GOT3 (cell line): ENCODE measurements around the gene TRIM51.
"Not testable (repeated sequence)": the region's sequence is repeated elsewhere in the genome, so short reads cannot be mapped to it uniquely, and the experiment has no call there.

Experiments used
- DNase-seq: peaks from one replicate; lab custom pipeline; 2025; ENCODE audit warnings: mixed read lengths; lab: John Stamatoyannopoulos, UW

The TRIM51 gene, protein sequence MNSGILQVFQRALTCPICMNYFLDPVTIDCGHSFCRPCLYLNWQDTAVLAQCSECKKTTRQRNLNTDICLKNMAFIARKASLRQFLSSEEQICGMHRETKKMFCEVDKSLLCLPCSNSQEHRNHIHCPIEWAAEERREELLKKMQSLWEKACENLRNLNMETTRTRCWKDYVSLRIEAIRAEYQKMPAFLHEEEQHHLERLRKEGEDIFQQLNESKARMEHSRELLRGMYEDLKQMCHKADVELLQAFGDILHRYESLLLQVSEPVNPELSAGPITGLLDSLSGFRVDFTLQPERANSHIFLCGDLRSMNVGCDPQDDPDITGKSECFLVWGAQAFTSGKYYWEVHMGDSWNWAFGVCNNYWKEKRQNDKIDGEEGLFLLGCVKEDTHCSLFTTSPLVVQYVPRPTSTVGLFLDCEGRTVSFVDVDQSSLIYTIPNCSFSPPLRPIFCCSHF

DNA sequence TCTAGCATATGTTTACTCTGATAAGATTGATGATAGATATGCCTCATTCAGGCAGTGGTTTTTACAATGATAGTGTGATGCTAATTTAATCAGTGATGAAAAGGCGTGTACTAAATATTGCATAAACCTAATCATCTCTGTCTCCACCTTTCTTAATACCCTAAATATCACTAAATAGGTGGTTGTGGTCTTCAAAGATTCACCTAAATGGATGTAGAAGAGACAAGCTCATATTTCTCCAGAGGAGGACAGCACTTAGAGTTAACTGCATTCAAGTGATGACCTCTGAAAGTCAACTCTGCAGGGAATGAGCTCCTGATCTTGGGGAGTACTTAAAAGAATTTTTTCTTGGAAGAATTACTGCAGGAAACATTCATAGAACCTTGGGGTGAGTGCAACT lies at the start of gene TRIM51:
Gene TRIM51, plus strand, starts transcription at position 301 of the 400 bp plus-strand sequence. CDS start 2,132 bp downstream, outside the sequence.
- not testable (repeated sequence) for DNase-seq

DNA sequence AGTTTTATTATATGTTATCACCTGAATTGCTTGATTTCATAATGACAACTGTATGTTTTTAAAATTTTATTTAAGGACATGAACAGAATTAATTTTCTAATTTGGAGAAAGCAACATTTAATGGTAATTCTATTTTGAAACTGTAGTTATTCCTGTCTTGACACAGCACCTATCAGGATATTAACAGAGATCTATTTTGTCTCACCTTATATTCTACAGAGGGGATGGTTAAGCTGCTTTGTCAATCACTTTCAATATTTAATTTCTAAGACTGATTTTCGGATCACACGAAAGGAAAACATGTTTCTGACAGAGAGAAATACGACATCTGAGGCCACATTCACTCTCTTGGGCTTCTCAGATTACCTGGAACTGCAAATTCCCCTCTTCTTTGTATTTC lies 44.6 kb upstream of the TRIM51 start, which contains the start of gene OR5D16:
Gene OR5D16, plus strand, starts transcription at position 301 of the 400 bp plus-strand sequence. Its CDS starts 0 bp downstream, at position 301.
- no peak for DNase-seq

DNA sequence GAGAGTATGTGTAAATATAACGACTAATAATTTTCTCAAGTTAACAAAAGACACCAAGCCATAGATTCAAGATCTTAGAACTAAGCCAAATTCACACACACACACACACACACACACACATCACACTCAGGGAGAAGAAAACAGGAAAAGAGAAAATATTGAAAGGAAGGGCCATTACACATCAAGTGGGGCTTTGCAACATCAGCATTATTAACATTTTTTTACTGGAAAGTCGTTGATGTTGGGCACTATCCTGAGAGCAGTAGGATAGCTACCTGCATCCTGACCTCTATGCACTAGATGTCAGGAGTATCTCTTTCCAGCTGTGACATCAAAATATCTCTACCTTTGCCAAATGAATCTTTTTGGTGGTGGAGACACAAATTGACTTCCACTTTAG lies 35.6 kb upstream of the TRIM51 start:
- DNase-seq = no peak

DNA sequence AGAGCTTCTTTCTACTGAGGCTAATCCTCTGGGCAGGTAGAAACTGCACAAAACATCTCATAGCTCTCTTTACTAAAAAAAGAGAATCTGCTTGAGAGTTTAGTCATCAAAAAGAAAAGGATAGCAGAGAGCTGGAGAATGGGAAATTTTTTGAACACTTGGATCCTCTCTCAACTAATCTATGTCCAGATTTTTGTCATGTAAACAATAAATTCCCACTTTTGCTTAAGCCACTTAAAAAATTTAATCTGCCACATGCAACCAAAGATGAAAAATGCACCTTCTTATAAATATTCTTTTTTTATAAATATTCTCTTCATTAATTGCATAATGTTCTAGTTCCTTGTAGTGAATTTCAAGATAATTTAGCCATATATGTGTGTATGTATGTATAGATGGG lies 34.1 kb upstream of the TRIM51 start:
- no peak for DNase-seq

DNA sequence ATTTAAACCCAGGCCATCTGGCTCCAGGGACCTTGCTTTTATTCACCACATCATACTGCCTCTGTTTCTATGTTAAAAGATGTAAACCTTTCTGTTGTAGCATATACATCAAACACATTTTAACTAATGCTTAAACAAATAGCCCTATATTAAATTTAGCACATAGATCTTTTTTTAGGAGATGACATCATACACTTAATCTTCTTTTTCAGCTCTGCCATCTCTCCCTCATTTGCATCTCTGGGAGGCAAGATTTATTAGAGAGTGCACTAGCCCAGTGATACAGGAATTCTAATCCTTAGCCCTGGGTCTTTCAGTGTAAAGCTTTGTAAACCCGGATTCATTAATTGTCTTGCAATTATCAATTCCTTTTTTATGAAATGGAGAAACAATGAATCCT lies 31.0 kb upstream of the TRIM51 start:
- DNase-seq = no peak

DNA sequence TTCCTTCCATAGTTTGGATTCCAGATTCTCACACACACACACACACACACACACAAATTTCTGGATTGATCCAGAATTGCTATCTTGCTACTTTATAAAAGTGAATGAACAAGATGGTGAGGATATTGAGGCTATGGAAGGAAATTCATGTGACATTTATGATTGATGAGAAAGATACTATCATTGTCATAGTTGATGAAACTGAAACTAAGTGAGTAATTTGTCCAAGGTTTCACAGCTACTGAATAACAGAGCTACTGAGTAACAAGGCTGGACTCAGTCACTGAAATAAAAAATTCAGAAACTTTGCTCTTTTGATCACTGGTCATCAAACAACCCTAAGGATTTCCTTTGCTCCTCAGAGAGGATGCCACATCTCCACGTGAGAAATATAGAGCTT lies 28.4 kb upstream of the TRIM51 start:
- no peak for DNase-seq

DNA sequence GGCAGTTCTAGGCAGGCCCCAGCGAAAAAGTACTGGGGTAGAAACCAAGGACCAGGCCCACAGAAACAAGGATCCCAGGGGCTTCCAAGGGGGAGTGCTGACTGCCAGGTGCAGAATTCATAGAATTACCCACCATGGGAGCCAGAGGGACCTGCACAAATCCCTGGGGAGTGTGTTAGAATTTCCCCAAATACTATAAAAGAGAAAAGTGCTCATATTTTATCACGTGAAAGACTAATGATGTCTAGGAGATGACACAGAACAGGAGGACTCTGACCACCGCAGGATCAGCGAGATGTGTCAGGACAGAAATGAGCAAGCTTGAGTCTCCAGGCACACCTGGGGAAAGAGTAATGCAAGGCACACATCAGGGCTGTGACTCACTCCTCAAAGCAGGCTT lies 15.7 kb upstream of the TRIM51 start:
- DNase-seq = not testable (repeated sequence)

DNA sequence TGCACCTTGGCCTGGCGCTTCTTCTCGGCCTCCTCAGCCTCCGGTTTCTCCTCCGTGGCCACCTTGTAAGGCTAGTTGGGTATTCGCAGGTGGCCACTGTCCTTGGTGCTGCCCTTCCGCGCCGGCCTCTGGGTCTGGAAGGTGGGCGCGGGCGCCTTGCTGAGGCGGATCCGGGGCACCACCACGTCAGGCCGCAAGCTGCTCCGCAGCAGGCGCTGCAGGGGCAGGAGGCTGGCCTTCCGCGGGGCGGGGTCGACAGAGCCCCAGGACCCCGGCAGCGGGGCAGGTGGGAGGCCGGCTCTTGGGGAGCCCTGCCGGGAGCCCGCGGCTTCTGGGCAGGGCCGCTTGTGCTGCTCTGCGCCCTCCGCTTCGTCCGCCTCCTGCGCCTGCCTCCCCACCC lies 10.4 kb upstream of the TRIM51 start:
- DNase-seq = not testable (repeated sequence)

DNA sequence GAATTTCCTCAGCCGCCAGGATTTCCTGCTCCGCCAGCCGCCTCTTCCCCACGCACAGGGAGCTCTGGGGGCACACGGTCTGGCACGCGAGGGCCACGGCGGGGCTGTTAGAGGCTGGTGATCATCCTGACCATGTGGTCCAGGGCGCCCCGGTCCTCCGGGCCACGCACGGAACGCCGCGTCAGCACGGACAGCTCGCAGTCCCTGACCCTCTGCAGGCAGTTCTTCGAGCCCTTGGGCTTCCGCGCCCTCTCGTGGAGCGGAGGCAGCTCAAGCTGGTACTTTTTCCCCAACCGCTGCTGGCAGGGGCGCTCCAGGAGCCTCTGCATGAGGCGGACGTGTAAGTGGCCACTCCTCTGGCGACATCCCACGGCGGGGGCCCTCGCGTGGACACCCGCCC lies 10.0 kb upstream of the TRIM51 start:
- not testable (repeated sequence) for DNase-seq

DNA sequence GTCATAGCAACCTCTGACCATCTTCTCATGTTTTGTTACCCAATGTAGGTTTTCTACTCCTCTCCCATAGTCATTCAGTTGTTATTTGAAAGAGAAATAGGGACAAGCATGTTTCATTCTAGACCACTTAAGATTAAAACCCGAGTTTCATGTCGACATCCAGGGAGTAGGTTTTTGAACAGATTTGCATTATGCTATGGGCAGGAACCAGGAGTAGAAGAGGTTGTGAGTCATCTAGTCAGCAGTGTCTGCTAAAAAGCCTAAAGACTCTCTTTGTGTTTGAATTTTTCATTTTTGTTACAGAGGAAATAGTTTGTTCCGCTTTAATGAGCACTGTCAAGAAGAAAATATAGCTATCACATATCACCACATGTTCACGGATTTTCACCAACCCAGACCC lies 1.9 kb downstream of the TRIM51 start:
- DNase-seq = not testable (repeated sequence)

DNA sequence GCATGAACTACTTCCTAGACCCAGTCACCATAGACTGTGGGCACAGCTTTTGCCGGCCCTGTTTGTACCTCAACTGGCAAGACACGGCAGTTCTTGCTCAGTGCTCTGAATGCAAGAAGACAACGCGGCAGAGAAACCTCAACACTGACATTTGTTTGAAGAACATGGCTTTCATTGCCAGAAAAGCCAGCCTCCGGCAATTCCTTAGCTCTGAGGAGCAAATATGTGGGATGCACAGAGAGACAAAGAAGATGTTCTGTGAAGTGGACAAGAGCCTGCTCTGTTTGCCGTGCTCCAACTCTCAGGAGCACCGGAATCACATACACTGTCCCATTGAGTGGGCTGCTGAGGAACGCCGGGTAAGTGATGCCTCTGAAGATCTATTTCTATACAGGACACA lies 2.4 kb downstream of the TRIM51 start:
- DNase-seq = not testable (repeated sequence)

DNA sequence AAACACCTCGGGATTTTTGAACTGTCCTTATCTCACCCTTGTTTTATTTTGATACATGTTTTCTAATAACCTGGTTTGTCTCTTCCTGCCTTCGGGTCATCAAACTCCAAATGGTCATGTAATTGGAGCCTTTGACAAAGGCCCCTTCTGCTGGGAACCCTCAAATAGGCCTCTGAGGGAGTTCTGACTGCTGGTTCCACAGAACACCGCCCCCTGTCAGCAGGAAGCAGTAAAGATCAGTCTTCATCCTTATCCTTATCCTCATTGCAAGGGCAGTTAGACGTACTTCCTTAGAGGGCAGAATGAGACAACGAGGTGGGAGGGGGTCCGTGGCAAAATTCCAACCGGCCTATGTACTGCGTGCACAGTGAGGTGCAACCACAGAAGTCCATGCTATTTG lies 12.1 kb downstream of the TRIM51 start:
- DNase-seq = no peak

DNA sequence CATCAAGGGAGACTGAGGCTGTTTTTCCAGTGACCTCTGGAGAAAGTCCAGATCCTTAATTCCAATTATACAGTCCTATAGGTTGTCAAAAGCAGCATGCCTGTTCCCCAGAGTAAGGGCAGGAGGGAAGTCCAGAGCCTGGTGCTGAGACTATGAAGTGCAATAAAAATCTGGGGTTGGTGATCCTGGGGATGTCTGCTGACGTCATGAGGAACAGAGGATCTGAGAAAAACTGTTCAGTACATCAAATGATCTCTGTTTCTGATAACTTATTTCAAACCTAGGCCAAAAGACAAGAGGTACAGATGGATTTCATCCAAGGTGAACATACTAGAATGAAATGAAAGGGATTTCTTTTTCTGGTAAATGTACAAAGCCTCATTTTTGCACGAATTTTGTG lies 19.2 kb downstream of the TRIM51 start:
- DNase-seq = no peak

DNA sequence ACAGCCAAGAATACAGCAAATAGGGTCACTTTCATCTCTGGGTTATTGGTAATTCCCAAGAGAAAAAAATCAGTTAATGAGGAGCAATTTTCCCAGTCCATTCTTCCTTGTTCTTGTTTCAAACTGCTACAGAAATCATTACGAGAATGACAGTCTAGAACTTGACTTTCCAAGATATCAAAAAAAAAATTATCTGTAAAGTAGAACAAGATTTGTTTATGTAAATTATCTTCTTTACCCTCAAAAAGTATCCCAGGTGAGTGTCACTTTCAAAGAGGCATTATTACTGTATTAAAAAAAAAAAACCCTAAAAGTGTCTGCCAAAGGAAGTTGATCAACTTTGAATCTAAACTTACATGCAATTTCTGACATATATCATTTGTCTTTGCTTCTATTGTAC lies 31.4 kb downstream of the TRIM51 start, which contains the start of gene OR5W2:
Gene OR5W2, minus strand, starts transcription at position 101 of the 400 bp plus-strand sequence. Its CDS starts 0 bp downstream, at position 101.
- DNase-seq = no peak

DNA sequence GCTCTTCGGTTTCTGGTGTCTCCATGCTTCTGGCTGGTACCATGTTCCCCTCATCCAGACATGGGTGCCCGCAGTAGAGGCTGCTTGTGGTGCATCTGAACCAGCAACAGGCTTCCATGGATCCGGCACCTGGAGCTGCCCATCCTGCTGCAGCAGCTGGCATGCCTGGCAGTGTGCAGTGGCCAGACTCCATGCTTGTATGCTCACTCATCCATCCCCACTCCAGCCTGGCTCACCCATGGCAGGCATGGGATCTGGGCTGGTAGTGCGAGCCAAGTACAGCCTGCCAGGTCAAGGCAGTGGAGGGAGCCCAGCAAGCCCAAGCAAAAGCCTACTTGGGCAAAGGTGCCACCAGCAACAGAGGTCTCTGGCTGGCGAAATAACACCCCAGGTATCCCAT lies 37.4 kb downstream of the TRIM51 start:
- no peak for DNase-seq

DNA sequence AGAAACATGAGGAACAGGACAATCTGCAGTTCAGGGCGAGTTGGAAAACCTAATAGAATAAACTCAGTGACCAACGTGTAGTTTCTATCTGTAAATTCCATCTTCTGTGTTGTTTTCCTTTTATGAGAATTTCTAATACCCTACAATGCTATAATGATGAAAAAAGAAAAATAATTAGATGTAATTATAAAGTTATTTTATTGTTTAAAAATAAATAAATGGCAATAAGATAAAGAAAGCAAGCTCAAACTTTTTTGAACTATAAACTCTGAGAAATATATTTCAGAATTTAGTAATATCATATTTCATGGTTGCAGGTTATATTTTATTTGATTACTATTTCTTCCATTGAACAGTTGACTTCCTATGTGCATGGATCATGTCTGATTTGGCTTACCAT lies 53.2 kb downstream of the TRIM51 start, which contains the start of gene OR5I1:
Gene OR5I1, minus strand, starts transcription at position 101 of the 400 bp plus-strand sequence. Its CDS starts 0 bp downstream, at position 101.
- no peak for DNase-seq
